Esophagus squamous epithelium (tissue), 4 donors: ENCODE measurements around the gene ADD3.

Experiments
- POLR2A ChIP-seq, 4 donors: fragments of 450-650 bp; IDR thresholded peaks; one replicate each; pipeline ENCODE4 v1.6.1; 2017; ENCODE audit warnings: antibody characterized with exemption in 4 of 4, mild to moderate bottlenecking in 4 of 4, moderate library complexity in 3 of 4
- TF ChIP-seq, protein P1 (sequence below), 6 experiments: fragments of 450-650 bp in 4 of 6; fragments of 200-600 bp in 2 of 6; sonication (generic) in 2 of 6; IDR thresholded peaks; one replicate each; pipeline ENCODE4 v1.5.1; 2016 to 2019; ENCODE audit warnings: antibody characterized with exemption in 6 of 6, mild to moderate bottlenecking in 4 of 6, moderate library complexity in 4 of 6

GRCh38 chr10:110005719-110006118 is 2.1 kb upstream of the ADD3 start:
- TF ChIP-seq, protein P1, sequence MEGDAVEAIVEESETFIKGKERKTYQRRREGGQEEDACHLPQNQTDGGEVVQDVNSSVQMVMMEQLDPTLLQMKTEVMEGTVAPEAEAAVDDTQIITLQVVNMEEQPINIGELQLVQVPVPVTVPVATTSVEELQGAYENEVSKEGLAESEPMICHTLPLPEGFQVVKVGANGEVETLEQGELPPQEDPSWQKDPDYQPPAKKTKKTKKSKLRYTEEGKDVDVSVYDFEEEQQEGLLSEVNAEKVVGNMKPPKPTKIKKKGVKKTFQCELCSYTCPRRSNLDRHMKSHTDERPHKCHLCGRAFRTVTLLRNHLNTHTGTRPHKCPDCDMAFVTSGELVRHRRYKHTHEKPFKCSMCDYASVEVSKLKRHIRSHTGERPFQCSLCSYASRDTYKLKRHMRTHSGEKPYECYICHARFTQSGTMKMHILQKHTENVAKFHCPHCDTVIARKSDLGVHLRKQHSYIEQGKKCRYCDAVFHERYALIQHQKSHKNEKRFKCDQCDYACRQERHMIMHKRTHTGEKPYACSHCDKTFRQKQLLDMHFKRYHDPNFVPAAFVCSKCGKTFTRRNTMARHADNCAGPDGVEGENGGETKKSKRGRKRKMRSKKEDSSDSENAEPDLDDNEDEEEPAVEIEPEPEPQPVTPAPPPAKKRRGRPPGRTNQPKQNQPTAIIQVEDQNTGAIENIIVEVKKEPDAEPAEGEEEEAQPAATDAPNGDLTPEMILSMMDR (IDR thresholded peaks at IDR 0.05), result no peak
- peak in 2 of 4 donors; percentile 41 to 46 for TF ChIP-seq POLR2A (IDR thresholded peaks at IDR 0.05)
